GM12865 (cell line): ENCODE measurements around the gene OR6C68.

ENCODE experiments used
- DNase-seq: peaks from one replicate; pipeline ENCODE4 v3.0.0; 2010; ENCODE audit warnings: low read depth
- H3K4me3 ChIP-seq: 2 replicates; pipeline ENCODE4 v1.5.1; 2011; ENCODE audit warnings: mild to moderate bottlenecking, low read depth, low read length, control low read depth
- TF ChIP-seq, protein P1 (sequence below): IDR thresholded peaks from 2 replicates; pipeline ENCODE4 v1.5.1; 2011; ENCODE audit warnings: low read length, control low read depth, low read depth, inconsistent platforms; ENCODE audit not compliant: insufficient read depth; ENCODE audit errors: missing control alignments

Gene OR6C68

DNA sequence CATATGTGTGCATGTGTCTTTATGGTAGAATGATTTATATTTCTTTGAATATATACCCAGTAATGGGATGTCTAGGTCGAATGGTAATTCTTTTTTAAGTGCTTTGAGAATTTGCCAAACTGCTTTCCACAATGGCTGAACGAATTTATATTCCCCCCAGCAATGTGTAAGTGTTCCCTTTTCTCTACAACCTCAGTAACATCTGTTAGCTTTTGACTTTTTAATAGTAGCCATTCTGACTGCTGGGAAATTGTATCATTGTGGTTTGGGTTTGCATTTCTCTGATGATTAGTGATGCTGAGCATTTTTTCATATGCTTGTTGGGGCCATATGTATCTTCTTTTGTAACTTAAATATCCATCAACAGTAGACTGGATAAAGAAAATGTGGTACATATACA, 9.4 kb downstream of the OR6C68 start:
- H3K4me3 ChIP-seq: no peak overlapping the region
- no peak for DNase-seq
- TF ChIP-seq, protein P1, sequence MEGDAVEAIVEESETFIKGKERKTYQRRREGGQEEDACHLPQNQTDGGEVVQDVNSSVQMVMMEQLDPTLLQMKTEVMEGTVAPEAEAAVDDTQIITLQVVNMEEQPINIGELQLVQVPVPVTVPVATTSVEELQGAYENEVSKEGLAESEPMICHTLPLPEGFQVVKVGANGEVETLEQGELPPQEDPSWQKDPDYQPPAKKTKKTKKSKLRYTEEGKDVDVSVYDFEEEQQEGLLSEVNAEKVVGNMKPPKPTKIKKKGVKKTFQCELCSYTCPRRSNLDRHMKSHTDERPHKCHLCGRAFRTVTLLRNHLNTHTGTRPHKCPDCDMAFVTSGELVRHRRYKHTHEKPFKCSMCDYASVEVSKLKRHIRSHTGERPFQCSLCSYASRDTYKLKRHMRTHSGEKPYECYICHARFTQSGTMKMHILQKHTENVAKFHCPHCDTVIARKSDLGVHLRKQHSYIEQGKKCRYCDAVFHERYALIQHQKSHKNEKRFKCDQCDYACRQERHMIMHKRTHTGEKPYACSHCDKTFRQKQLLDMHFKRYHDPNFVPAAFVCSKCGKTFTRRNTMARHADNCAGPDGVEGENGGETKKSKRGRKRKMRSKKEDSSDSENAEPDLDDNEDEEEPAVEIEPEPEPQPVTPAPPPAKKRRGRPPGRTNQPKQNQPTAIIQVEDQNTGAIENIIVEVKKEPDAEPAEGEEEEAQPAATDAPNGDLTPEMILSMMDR: no peak

DNA sequence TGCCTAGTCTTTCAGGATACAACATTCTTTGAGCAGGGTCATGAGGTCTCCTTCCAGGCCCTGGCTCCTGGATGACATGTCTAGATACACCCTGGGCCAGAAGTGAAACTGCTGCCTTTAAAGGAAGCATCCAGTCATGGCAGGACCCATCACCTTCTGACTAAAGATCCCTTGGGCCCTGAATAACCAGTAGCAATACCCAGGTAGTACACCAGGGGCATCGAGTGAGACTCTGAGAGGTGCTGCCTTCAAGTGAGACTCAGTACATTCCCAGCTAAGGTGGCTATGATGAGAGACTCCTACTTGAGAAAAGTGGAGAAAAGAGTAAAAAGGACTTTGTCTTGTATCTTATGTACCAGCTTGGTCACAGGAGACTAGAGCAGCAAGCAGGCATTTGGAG, 23.5 kb downstream of the OR6C68 start:
- peak; percentile 1 for DNase-seq
- H3K4me3 ChIP-seq: no peak overlapping the region
- TF ChIP-seq, protein P1: peak; percentile 9

DNA sequence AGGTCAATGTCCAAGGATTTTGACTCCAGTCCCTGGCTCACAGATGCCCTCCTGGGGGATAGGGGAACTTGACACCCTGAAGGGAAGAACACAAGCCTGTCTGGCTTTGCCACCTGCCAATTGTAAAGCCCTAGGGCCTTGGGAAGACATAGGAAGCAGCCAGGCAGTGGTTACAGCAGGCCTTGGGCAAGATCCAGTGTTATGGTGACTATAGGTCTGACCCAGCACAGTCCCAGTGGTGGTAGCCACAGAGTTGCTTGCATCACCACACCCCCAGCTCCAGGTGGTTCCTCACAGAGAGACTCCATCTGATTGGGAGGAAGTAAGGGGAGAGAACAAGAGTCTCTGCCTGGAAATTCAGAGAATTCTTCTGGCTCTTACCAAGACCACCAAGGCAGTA, 24.2 kb downstream of the OR6C68 start:
- DNase-seq: no peak
- no peak overlapping the region for H3K4me3 ChIP-seq
- TF ChIP-seq, protein P1: no peak
